HCT116 (cell line): ENCODE measurements around the gene BIN2. TPM values are rescaled to one million over a fixed set of nuclear protein-coding genes. Genes with fewer than 3 reads are reported as not detected.
A peak's percentile ranks its signal among the peaks of the same experiment; 100 is the strongest.
"Not testable (repeated sequence)": the region's sequence is repeated elsewhere in the genome, so short reads cannot be mapped to it uniquely, and the experiment has no call there.

Experiments
- ATAC-seq: fragments of 200-7000 bp; cut with Tn5 transposase; 2 replicates; pipeline ENCODE4 v1.9.1; 2020; ENCODE audit warnings: mild to moderate bottlenecking, moderate library complexity
- BruUV-seq: library from RNA; stranded (reverse); fragments of 400-500 nt; replicated peaks from 2 replicates; lab custom pipeline; 2021; lab: Mats Ljungman, UMichigan
- CTCF ChIA-PET: fragments of 300-600 bp; sonication (Branson Sonifier 250); formaldehyde crosslinking; loops from one replicate; lab custom pipeline; 2021; ENCODE audit warnings: antibody characterized with exemption; lab: Charles Lee
- POLR2A ChIA-PET: fragments of 300-600, 350-600 bp; sonication (Branson Sonifier 250); formaldehyde crosslinking; loops from one replicate; lab custom pipeline; 2021; ENCODE audit warnings: antibody characterized with exemption; lab: Charles Lee
- RAD21 ChIA-PET, 2 experiments: fragments of 300-600 bp; sonication (Branson Sonifier 250); formaldehyde crosslinking; loops; one replicate each; lab custom pipeline; 2023; ENCODE audit warnings: low total read pairs in 2 of 2; ENCODE audit not compliant: uncharacterized antibody in 2 of 2, unreplicated experiment in 2 of 2, low non-redundant PET in 1 of 2; lab: Charles Lee
- DNase-seq: peaks from one replicate; pipeline ENCODE4 v3.0.0-alpha.2; 2010; ENCODE audit warnings: low read depth, low spot score
- H2AFZ ChIP-seq: fragments of 200-600 bp; shearing (Covaris generic), sonication (generic); 2 replicates; pipeline ENCODE4 v1.6.1; 2017; ENCODE audit warnings: low read depth, mixed run types, mixed read lengths, antibody characterized with exemption, low read length; ENCODE audit not compliant: poor library complexity, severe bottlenecking
- H3K27ac ChIP-seq: 2 replicates; pipeline ENCODE4 v1.5.1; 2012; ENCODE audit warnings: low read depth, low read length
- H3K27me3 ChIP-seq: fragments of 200-600 bp; sonication (generic); 2 replicates; pipeline ENCODE4 v1.6.1; 2016; ENCODE audit warnings: mixed run types, low read length, mixed read lengths; ENCODE audit not compliant: insufficient read depth
- H3K36me3 ChIP-seq, 2 experiments: fragments of 200-500 bp in 1 of 2; fragments of 200-600 bp in 1 of 2; sonication (Bioruptor generic) in 1 of 2; sonication (generic) in 1 of 2; 2 replicates each; pipeline versions ENCODE4 v1.5.1 to v1.6.1; 2014 to 2016; ENCODE audit warnings: low read length in 2 of 2, inconsistent platforms in 1 of 2, mixed read lengths in 1 of 2, mixed run types in 1 of 2; ENCODE audit not compliant: insufficient read depth in 2 of 2, control insufficient read depth in 1 of 2
- H3K4me1 ChIP-seq, 2 experiments: fragments of 200-600 bp in 1 of 2; sonication (generic) in 1 of 2; 2 replicates each; pipeline versions ENCODE4 v1.5.1 to v1.6.1; 2012 to 2017; ENCODE audit warnings: low read length in 2 of 2, inconsistent platforms in 1 of 2, mild to moderate bottlenecking in 1 of 2, mixed read lengths in 1 of 2, mixed run types in 1 of 2, moderate library complexity in 1 of 2; ENCODE audit not compliant: insufficient read depth in 2 of 2, control insufficient read depth in 1 of 2
- H3K4me2 ChIP-seq: fragments of 200-600 bp; sonication (generic); 2 replicates; pipeline ENCODE4 v1.6.1; 2017; ENCODE audit warnings: mixed run types, low read length, mixed read lengths
- H3K4me3 ChIP-seq, 2 experiments: fragments of 200-600 bp in 1 of 2; sonication (generic) in 1 of 2; replicated peaks in 1 of 2; 2 replicates each; pipeline ENCODE4 v1.5.1; 2011 to 2016; ENCODE audit warnings: low read length in 2 of 2, control low read depth in 1 of 2, low read depth in 1 of 2, mild to moderate bottlenecking in 1 of 2, mixed read lengths in 1 of 2, mixed run types in 1 of 2
- H3K79me2 ChIP-seq: fragments of 200-600 bp; sonication (generic); 2 replicates; pipeline ENCODE4 v1.6.1; 2017; ENCODE audit warnings: mild to moderate bottlenecking, mixed run types, low read length, moderate library complexity, mixed read lengths; ENCODE audit not compliant: insufficient read depth
- H3K9ac ChIP-seq: fragments of 200-600 bp; sonication (generic); 2 replicates; pipeline ENCODE4 v1.6.1; 2016; ENCODE audit warnings: low read length, mixed read lengths
- H3K9me2 ChIP-seq: fragments of 200-600 bp; sonication (generic), shearing (Covaris generic); 2 replicates; pipeline ENCODE4 v1.6.1; 2017; ENCODE audit warnings: mixed run types, mild to moderate bottlenecking, moderate library complexity; ENCODE audit not compliant: insufficient read depth
- H3K9me3 ChIP-seq, 2 experiments: fragments of 200-500 bp in 1 of 2; fragments of 200-600 bp in 1 of 2; sonication (Bioruptor generic) in 1 of 2; sonication (generic) in 1 of 2; 2 replicates each; pipeline ENCODE4 v1.6.1; 2014 to 2017; ENCODE audit warnings: low read length in 2 of 2, mixed read lengths in 2 of 2, inconsistent platforms in 1 of 2, low read depth in 1 of 2, mild to moderate bottlenecking in 1 of 2, mixed run types in 1 of 2, moderate library complexity in 1 of 2; ENCODE audit not compliant: control insufficient read depth in 1 of 2, insufficient read depth in 1 of 2
- H4K20me1 ChIP-seq: fragments of 200-600 bp; sonication (generic), shearing (Covaris generic); 2 replicates; pipeline ENCODE4 v1.6.1; 2017; ENCODE audit warnings: mixed run types, mild to moderate bottlenecking, moderate library complexity; ENCODE audit not compliant: insufficient read depth
- ELF1 ChIP-seq: IDR thresholded peaks from 2 replicates; pipeline ENCODE4 v1.6.1; 2012; ENCODE audit warnings: low read depth, borderline replicate concordance
- EZH2 ChIP-seq: fragments of 200-600 bp; sonication (generic); IDR thresholded peaks from 2 replicates; pipeline ENCODE4 v1.6.1; 2017; ENCODE audit warnings: antibody characterized with exemption, mixed run types
- SP1 ChIP-seq: IDR thresholded peaks from 2 replicates; pipeline ENCODE4 v1.6.1; 2012; ENCODE audit warnings: low read depth
- ZNF274 ChIP-seq: fragments of 200-500 bp; sonication (Bioruptor generic); IDR thresholded peaks from 2 replicates; pipeline ENCODE4 v1.6.1; 2014; ENCODE audit warnings: mild to moderate bottlenecking, low read depth, low read length, inconsistent platforms
- intact Hi-C: fragments of 100-400 bp; cut with micrococcal nuclease; formaldehyde crosslinking; loops from 2 replicates; pipeline ENCODE4 v1.10.0; 2022
- total RNA-seq: library from RNA; stranded (reverse); gene quantifications from one replicate; pipeline ENCODE4 v1.2.1, GENCODE V29; 2021; ENCODE audit not compliant: unreplicated experiment
- TF ChIP-seq, protein P1 (sequence below): IDR thresholded peaks from 2 replicates; pipeline ENCODE4 v1.6.1; 2012

Gene BIN2
- total RNA-seq, 1 experiment from 2014 or later, result 0.22 TPM

DNA sequence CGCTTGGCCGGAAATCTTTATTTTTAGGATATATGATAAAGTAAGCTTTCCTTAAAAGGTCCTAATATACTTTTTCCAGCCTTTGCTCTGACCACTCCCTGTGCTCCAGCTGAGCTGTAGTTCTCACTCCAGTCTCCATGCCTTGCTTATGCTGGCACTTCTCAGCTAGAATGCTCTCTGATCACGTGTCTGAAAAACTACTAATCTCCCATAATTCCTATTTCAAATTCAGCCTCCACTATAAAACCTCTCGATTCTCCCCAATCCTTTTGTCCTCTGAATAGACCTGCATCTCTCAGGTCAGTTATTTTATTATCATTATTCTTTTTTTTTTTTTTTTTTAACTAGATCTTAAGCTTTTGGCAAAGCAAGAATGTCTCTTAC is 3.7 kb downstream of the BIN2 start:
- H3K4me1 ChIP-seq, result no peaks in the 10 kb centered on the region
- BruUV-seq, result no TSS peak
- ATAC-seq, result no peak
- RAD21 ChIA-PET, result no interaction called here
- TF ChIP-seq ELF1, result no peak
- TF ChIP-seq, protein P1, sequence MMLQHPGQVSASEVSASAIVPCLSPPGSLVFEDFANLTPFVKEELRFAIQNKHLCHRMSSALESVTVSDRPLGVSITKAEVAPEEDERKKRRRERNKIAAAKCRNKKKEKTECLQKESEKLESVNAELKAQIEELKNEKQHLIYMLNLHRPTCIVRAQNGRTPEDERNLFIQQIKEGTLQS, result no peak
- TF ChIP-seq ZNF274, result no peak
- no peak for TF ChIP-seq EZH2
- TF ChIP-seq, all 23 proteins: peak for 0
- Histone ChIP-seq H3K4me2 (no peak overlapping the region), H3K79me2 (no peaks in the 10 kb centered on the region), H3K4me3 (no peak overlapping the region), H3K9me2 (no peaks in the 10 kb centered on the region), H4K20me1 (no peaks in the 10 kb centered on the region), H2AFZ (no peak overlapping the region), H3K27ac (no peak overlapping the region), H3K27me3 (no peaks in the 10 kb centered on the region), H3K9me3 (no peaks in the 10 kb centered on the region), H3K9ac (no peak overlapping the region), H3K36me3 (no peaks in the 10 kb centered on the region)
- ChIA-PET CTCF (no interaction called here), POLR2A (no interaction called here)
- intact Hi-C loops, result no loop called here
- DNase-seq, result no peak

DNA sequence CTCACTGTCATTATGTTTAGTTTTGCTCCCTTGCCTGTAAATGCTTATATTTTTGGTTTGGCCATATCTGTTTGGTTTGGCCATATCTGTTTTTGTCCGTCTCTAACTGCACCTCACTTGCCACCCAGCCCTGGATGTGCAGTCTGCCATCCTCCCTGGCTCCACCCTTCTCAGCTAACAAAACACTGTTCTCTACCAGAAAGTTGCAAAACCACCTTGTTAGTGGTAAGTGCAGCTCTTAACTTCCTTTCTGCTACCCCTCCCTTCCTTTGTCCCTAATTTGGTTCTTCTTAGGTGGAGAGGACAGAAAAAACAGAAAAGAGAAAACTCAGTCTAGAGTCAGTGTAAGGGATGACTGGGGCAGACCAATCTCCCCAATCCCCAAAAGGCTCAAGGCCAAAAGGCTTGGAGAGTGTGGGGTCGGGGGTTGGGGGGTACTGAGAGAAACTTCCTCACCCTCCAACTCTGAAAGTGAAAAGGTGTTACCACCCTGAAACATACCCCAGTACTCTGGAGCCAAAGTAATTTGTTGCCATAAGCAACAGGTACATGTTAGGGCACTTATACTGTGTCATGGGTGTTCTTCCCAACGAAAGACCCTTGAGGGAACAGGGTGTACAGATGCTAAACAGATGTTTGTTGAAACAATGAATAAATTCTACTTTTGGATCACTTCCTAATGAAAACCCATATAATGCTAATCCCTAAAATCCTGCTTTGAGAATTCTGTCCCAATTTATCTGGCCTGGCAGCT is 5.0 kb downstream of the BIN2 start:
- ATAC-seq, result no peak
- Histone ChIP-seq H3K9me3 (no peaks in the 10 kb centered on the region), H3K9ac (no peak overlapping the region), H3K27me3 (no peaks in the 10 kb centered on the region), H3K4me1 (no peaks in the 10 kb centered on the region), H2AFZ (peak overlapping the region; percentile 8), H3K4me2 (no peak overlapping the region), H4K20me1 (no peaks in the 10 kb centered on the region), H3K36me3 (no peaks in the 10 kb centered on the region), H3K4me3 (no peak overlapping the region), H3K79me2 (no peaks in the 10 kb centered on the region), H3K9me2 (no peaks in the 10 kb centered on the region), H3K27ac (no peak overlapping the region)
- no TSS peak for BruUV-seq
- CTCF ChIA-PET, result interaction anchor here (1.6 kb wide), 1 partner anchor 57 kb away, joined by 3 read pairs; no protein-coding TSS in a partner anchor
- intact Hi-C loops, result no loop called here
- POLR2A ChIA-PET, result no interaction called here
- no peak for TF ChIP-seq SP1
- DNase-seq, result no peak
- RAD21 ChIA-PET, result no interaction called here

DNA sequence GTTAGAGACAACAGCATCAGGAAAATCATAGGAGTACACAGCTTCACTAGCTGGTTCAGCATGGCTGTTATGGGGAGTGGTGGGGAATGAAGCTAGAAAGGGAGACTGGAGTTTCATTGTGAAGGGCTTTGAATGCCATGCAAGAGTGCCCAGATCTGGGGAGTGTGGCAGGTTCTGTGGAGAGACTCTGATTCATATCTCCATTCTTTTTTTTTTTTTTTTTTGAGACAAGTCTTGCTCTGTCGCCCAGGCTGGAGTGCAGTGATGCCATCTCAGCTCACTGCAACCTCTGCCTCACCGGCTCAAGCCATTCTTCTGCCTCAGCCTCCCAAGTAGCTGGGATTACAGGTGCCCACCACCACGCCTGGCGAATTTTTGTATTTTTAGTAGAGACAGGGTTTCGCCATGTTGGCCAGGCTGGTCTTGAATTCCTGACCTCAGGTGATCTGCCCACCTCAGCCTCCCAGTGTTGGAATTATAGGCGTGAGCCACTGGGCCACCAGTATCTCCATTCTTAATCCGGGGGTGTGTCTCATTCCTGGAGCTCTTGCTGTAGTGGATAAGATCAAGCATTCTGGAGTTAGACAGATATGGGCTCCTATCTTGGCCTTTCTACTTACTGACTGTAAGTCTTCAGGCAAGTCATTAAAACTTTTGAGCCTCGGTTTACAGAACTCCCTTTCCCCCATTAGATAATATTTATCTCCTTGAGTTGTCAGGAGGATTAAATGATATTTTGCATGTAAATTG is 5.7 kb downstream of the BIN2 start:
- H3K9me2 ChIP-seq, ATAC-seq, H3K4me1 ChIP-seq, H3K79me2 ChIP-seq, H3K9me3 ChIP-seq, DNase-seq, POLR2A ChIA-PET, H3K4me2 ChIP-seq, H3K4me3 ChIP-seq, H3K27me3 ChIP-seq, H3K36me3 ChIP-seq, H3K27ac ChIP-seq, intact Hi-C loops, H4K20me1 ChIP-seq, H3K9ac ChIP-seq, RAD21 ChIA-PET, BruUV-seq: not testable (repeated sequence)
- peak overlapping the region; percentile 8 for H2AFZ ChIP-seq
- CTCF ChIA-PET, result interaction anchor here (1.6 kb wide), 1 partner anchor 56 kb away, joined by 3 read pairs; no protein-coding TSS in a partner anchor
